ENCODE results near the gene PDGFB.

- TF ChIP-seq REST (IDR thresholded peaks at IDR 0.05; ENCODE audit: insufficient read depth in 1 of 2, low read depth in 2 of 2, low read length in 2 of 2) (no peak), POLR2AphosphoS5 (IDR thresholded peaks at IDR 0.05; ENCODE audit: low read depth, low read length) (no peak), SIN3A (IDR thresholded peaks at IDR 0.05; ENCODE audit: borderline replicate concordance, insufficient read depth, low read length) (no peak)
Measured at GRCh38 chr22:39273950-39274887, 29.4 kb upstream of the PDGFB start.
